SK-N-SH treated with all-trans-retinoic acid at 6 μM for 48 hours (cell line): Measurements from ENCODE around the gene IRS2.

Experiments
- ATAC-seq: fragments of 200-7000 bp; cut with Tn5 transposase; 3 replicates; pipeline ENCODE4 v1.9.1; 2020; ENCODE audit warnings: mild to moderate bottlenecking, moderate library complexity
- BACH2 ChIP-seq: fragments of 250-450 bp; sonication (Bioruptor Pico); IDR thresholded peaks from 2 replicates; pipeline ENCODE4 v1.9.0; 2021; ENCODE audit warnings: mild to moderate bottlenecking, borderline replicate concordance
- CSRNP3 ChIP-seq: fragments of 250-450 bp; sonication (Bioruptor Pico); IDR thresholded peaks from 2 replicates; pipeline ENCODE4 v1.5.1; 2021; ENCODE audit warnings: mild to moderate bottlenecking, moderate library complexity
- ESRRG ChIP-seq: fragments of 250-450 bp; sonication (Bioruptor Pico); IDR thresholded peaks from 2 replicates; pipeline ENCODE4 v1.6.1; 2021; ENCODE audit warnings: mild to moderate bottlenecking
- GLIS3 ChIP-seq: fragments of 250-450 bp; sonication (Bioruptor Pico); IDR thresholded peaks from 2 replicates; pipeline ENCODE4 v1.5.0; 2020; ENCODE audit warnings: mild to moderate bottlenecking, moderate library complexity
- ISL1 ChIP-seq: fragments of 250-450 bp; sonication (Bioruptor Pico); IDR thresholded peaks from 2 replicates; pipeline ENCODE4 v2.1.2; 2022; ENCODE audit warnings: mild to moderate bottlenecking, moderate library complexity
- OSR1 ChIP-seq: fragments of 250-450 bp; sonication (Bioruptor Pico); IDR thresholded peaks from 2 replicates; pipeline ENCODE4 v1.8.0; 2022; ENCODE audit warnings: moderate library complexity, mild to moderate bottlenecking, inconsistent platforms
- POU6F1 ChIP-seq: fragments of 250-450 bp; sonication (Bioruptor Pico); IDR thresholded peaks from 2 replicates; pipeline ENCODE4 v1.8.0; 2021; ENCODE audit warnings: low read depth, mild to moderate bottlenecking, moderate library complexity, borderline replicate concordance
- PPARA ChIP-seq: fragments of 250-450 bp; sonication (Bioruptor Pico); IDR thresholded peaks from 2 replicates; pipeline ENCODE4 v1.5.0; 2020; ENCODE audit warnings: mild to moderate bottlenecking, borderline replicate concordance
- RARB ChIP-seq: fragments of 250-450 bp; sonication (Bioruptor Pico); IDR thresholded peaks from 2 replicates; pipeline ENCODE4 v1.8.0; 2021; ENCODE audit warnings: mild to moderate bottlenecking, moderate library complexity
- SNAI2 ChIP-seq: fragments of 250-450 bp; sonication (Bioruptor Pico); IDR thresholded peaks from 2 replicates; pipeline ENCODE4 v1.5.0; 2020; ENCODE audit warnings: mild to moderate bottlenecking, moderate library complexity
- TCF4 ChIP-seq: fragments of 250-450 bp; sonication (Bioruptor Pico); IDR thresholded peaks from 2 replicates; pipeline ENCODE4 v1.8.0; 2021; ENCODE audit warnings: mild to moderate bottlenecking, moderate library complexity, borderline replicate concordance
- TOX ChIP-seq: fragments of 250-450 bp; sonication (Bioruptor Pico); IDR thresholded peaks from 2 replicates; pipeline ENCODE4 v1.8.0; 2021; ENCODE audit warnings: mild to moderate bottlenecking, moderate library complexity, borderline replicate concordance
- TSHZ2 ChIP-seq: fragments of 250-450 bp; sonication (Bioruptor Pico); IDR thresholded peaks from 2 replicates; pipeline ENCODE4 v1.5.0; 2020; ENCODE audit warnings: mild to moderate bottlenecking, moderate library complexity
- ZFP30 ChIP-seq: fragments of 450-650 bp; formaldehyde crosslinking; IDR thresholded peaks from 2 replicates; pipeline ENCODE4 v1.5.0; 2022; ENCODE audit warnings: mild to moderate bottlenecking, moderate library complexity
- ZNF565 ChIP-seq: fragments of 450-650 bp; formaldehyde crosslinking; conservative IDR thresholded peaks from 2 replicates; pipeline ENCODE4 v1.5.0; 2020; ENCODE audit warnings: low read depth, mild to moderate bottlenecking, moderate library complexity
- ZNF70 ChIP-seq: fragments of 450-650 bp; formaldehyde crosslinking; IDR thresholded peaks from 2 replicates; pipeline ENCODE4 v1.5.0; 2020; ENCODE audit warnings: mild to moderate bottlenecking, moderate library complexity
- ZNF8 ChIP-seq: fragments of 450-650 bp; formaldehyde crosslinking; IDR thresholded peaks from 2 replicates; pipeline ENCODE4 v1.5.0; 2020; ENCODE audit warnings: mild to moderate bottlenecking, moderate library complexity

IRS2 gene

GRCh38 chr13:109745702-109746101 lies 40.7 kb downstream of the IRS2 start:
- TF ChIP-seq ZNF8 (CRISPR knock-in tag) (no peak), OSR1 (CRISPR knock-in tag) (no peak), BACH2 (CRISPR knock-in tag) (no peak), SNAI2 (CRISPR knock-in tag) (no peak), TCF4 (CRISPR knock-in tag) (no peak), ZNF70 (CRISPR knock-in tag) (no peak), ESRRG (CRISPR knock-in tag) (no peak)
- TF ChIP-seq, all 23 proteins: peak for 0
- ATAC-seq: no peak

GRCh38 chr13:109745060-109745459 lies 41.3 kb downstream of the IRS2 start:
- no peak for TF ChIP-seq ZNF70 (CRISPR knock-in tag)
- no peak for TF ChIP-seq ESRRG (CRISPR knock-in tag)
- no peak for TF ChIP-seq TOX (CRISPR knock-in tag)
- no peak for TF ChIP-seq POU6F1 (CRISPR knock-in tag)
- no peak for TF ChIP-seq ZNF565 (CRISPR knock-in tag)
- no peak for TF ChIP-seq RARB (CRISPR knock-in tag)
- no peak for TF ChIP-seq ISL1 (CRISPR knock-in tag)
- no peak for TF ChIP-seq PPARA (CRISPR knock-in tag)
- no peak for TF ChIP-seq SNAI2 (CRISPR knock-in tag)
- TF ChIP-seq ZNF8 (CRISPR knock-in tag): no peak
- TF ChIP-seq GLIS3: no peak
- no peak for TF ChIP-seq TSHZ2
- no peak for TF ChIP-seq CSRNP3 (CRISPR knock-in tag)
- no peak for TF ChIP-seq OSR1 (CRISPR knock-in tag)
- TF ChIP-seq, all 23 proteins: peak for 0
- ATAC-seq: no peak

- ATAC-seq: peak; percentile 44
- no peak for TF ChIP-seq ZNF565 (CRISPR knock-in tag)
- TF ChIP-seq ZNF70 (CRISPR knock-in tag): no peak
- no peak for TF ChIP-seq OSR1 (CRISPR knock-in tag)
- TF ChIP-seq RARB (CRISPR knock-in tag): no peak
- TF ChIP-seq PPARA (CRISPR knock-in tag): no peak
- TF ChIP-seq TSHZ2: no peak
- no peak for TF ChIP-seq ESRRG (CRISPR knock-in tag)
- no peak for TF ChIP-seq BACH2 (CRISPR knock-in tag)
- TF ChIP-seq SNAI2 (CRISPR knock-in tag): no peak
- TF ChIP-seq ZFP30 (CRISPR knock-in tag): no peak
- TF ChIP-seq POU6F1 (CRISPR knock-in tag): no peak
These were observed 41.8 kb downstream of the IRS2 start for GRCh38 chr13:109744512-109745051.
